Hepatocyte (in vitro differentiated cells): ENCODE results near the gene GRIK4. TPM values are rescaled to one million over a fixed set of nuclear protein-coding genes. Genes with fewer than 3 reads are reported as not detected.
A peak's percentile ranks its signal among the peaks of the same experiment; 100 is the strongest.

Experiments used
- DNase-seq: peaks from one replicate; pipeline ENCODE4 v3.0.0-alpha.2; 2016; ENCODE audit warnings: low spot score
- H2AFZ ChIP-seq: fragments of 200-600 bp; sonication (generic); 2 replicates; pipeline ENCODE4 v1.6.0; 2016; ENCODE audit warnings: antibody characterized with exemption, mild to moderate bottlenecking
- H3K27ac ChIP-seq: fragments of 200-600 bp; sonication (generic); 2 replicates; pipeline ENCODE4 v1.5.1; 2016; ENCODE audit warnings: mild to moderate bottlenecking
- H3K27me3 ChIP-seq: fragments of 200-600 bp; sonication (generic); 2 replicates; pipeline ENCODE4 v1.6.1; 2016
- H3K36me3 ChIP-seq: fragments of 200-600 bp; sonication (generic); replicated peaks from 2 replicates; pipeline ENCODE4 v1.5.1; 2016; ENCODE audit warnings: low read depth; ENCODE audit not compliant: insufficient read depth
- H3K4me1 ChIP-seq: fragments of 200-600 bp; sonication (generic); 2 replicates; pipeline ENCODE4 v1.5.1; 2016; ENCODE audit warnings: mild to moderate bottlenecking, moderate library complexity; ENCODE audit not compliant: insufficient read depth
- H3K4me2 ChIP-seq: fragments of 200-600 bp; sonication (generic); 2 replicates; pipeline ENCODE4 v1.6.0; 2016
- H3K4me3 ChIP-seq: fragments of 200-600 bp; sonication (generic); 2 replicates; pipeline ENCODE4 v1.5.1; 2016; ENCODE audit warnings: mild to moderate bottlenecking
- H3K79me2 ChIP-seq: fragments of 200-600 bp; sonication (generic); 2 replicates; pipeline ENCODE4 v1.6.0; 2017; ENCODE audit warnings: mild to moderate bottlenecking
- H3K9me2 ChIP-seq: fragments of 200-600 bp; sonication (generic); replicated peaks from 2 replicates; pipeline ENCODE4 v1.6.0; 2017; ENCODE audit warnings: mild to moderate bottlenecking; ENCODE audit not compliant: insufficient read depth
- H3K9me3 ChIP-seq: fragments of 200-600 bp; sonication (generic); 2 replicates; pipeline ENCODE4 v1.5.1; 2016; ENCODE audit warnings: low read depth, mild to moderate bottlenecking
- H4K20me1 ChIP-seq: fragments of 200-600 bp; sonication (generic); 2 replicates; pipeline ENCODE4 v1.6.0; 2016; ENCODE audit warnings: mild to moderate bottlenecking; ENCODE audit not compliant: insufficient read depth, poor library complexity, severe bottlenecking
- EZH2 ChIP-seq: fragments of 200-600 bp; sonication (generic); IDR thresholded peaks from 2 replicates; pipeline ENCODE4 v1.6.1; 2016; ENCODE audit warnings: antibody characterized with exemption, mild to moderate bottlenecking, borderline replicate concordance
- EZH2phosphoT487 ChIP-seq: fragments of 200-600 bp; sonication (generic); IDR thresholded peaks from one replicate; pipeline ENCODE4 v1.6.1; 2018; ENCODE audit warnings: antibody characterized with exemption, mild to moderate bottlenecking, low read depth, moderate library complexity; ENCODE audit not compliant: unreplicated experiment, severe bottlenecking
- WGBS: methylation state at CpG from one replicate; pipeline ENCODE4 v1.1.6; 2016; ENCODE audit warnings: low lambda C conversion rate; ENCODE audit errors: missing lambda C conversion rate; 5-methylcytosine and 5-hydroxymethylcytosine counted together
- polyA plus RNA-seq: library from polyadenylated mRNA; unstranded; fragments of >200 nt; fragmentation: Nextera tagmentation; extraction: Ambion mirVana; gene quantifications from 2 replicates; pipeline ENCODE4 v1.2.1, GENCODE V29; 2016
- total RNA-seq: library from RNA; depleted of rRNA; stranded (reverse); fragments of >200 nt; gene quantifications from 2 replicates; pipeline ENCODE4 v1.2.3, GENCODE V29; 2014
- TF ChIP-seq, protein P1 (sequence below): fragments of 200-600 bp; sonication (generic); IDR thresholded peaks from 2 replicates; pipeline ENCODE4 v1.5.1; 2016; ENCODE audit warnings: antibody characterized with exemption, mild to moderate bottlenecking; ENCODE audit not compliant: poor library complexity

The GRIK4 gene
- total and polyA plus RNA-seq, 2 experiments from 2014 or later, result 1.5 to 2.3 TPM

DNA sequence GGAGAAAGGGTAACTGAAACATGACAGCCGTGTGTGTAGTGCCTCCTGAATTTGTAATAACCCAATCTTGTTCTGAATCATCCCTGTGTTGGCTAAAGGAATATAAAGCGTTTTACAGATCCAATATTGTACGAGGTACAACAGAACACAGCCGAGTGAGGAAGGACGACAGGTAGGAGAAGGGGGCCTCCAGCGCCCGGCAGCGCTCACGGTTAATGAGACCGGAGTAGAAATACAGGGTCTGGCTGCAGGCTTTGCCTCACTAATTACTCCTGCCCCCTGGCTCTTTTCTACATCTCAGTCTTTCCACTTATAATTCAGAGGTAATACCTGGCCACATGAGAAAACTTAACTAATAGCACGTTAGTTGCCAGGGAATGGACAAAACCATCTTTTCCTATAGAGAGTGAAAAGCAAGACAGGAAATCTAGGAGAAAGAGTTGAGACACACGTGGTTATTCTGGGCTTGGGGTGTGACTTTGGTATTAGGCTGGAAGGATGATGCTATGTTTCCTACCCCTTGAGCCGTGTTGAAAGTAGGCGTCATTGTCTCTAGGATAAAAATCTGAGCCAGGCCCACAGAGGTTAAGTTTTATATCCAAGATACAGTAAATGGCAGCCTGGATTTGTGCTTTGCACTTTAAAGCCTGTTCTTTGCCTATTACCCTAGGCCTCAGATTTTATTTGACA, 54.1 kb downstream of the GRIK4 start:
- WGBS, result 65% methylated on average over 14 of the region's 14 CpGs
- no peak overlapping the region for H3K4me3 ChIP-seq
- peaks cover 46% of the 10 kb centered on the region for H3K27me3 ChIP-seq
- TF ChIP-seq, protein P1, sequence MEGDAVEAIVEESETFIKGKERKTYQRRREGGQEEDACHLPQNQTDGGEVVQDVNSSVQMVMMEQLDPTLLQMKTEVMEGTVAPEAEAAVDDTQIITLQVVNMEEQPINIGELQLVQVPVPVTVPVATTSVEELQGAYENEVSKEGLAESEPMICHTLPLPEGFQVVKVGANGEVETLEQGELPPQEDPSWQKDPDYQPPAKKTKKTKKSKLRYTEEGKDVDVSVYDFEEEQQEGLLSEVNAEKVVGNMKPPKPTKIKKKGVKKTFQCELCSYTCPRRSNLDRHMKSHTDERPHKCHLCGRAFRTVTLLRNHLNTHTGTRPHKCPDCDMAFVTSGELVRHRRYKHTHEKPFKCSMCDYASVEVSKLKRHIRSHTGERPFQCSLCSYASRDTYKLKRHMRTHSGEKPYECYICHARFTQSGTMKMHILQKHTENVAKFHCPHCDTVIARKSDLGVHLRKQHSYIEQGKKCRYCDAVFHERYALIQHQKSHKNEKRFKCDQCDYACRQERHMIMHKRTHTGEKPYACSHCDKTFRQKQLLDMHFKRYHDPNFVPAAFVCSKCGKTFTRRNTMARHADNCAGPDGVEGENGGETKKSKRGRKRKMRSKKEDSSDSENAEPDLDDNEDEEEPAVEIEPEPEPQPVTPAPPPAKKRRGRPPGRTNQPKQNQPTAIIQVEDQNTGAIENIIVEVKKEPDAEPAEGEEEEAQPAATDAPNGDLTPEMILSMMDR, result no peak
- no peak for TF ChIP-seq EZH2phosphoT487
- TF ChIP-seq EZH2, result no peak
- no peaks in the 10 kb centered on the region for H3K9me3 ChIP-seq
- no peak overlapping the region for H2AFZ ChIP-seq
- H3K9me2 ChIP-seq, result no peaks in the 10 kb centered on the region
- no peak overlapping the region for H3K27ac ChIP-seq
- no peaks in the 10 kb centered on the region for H3K79me2 ChIP-seq
- no peak for DNase-seq
- no peaks in the 10 kb centered on the region for H4K20me1 ChIP-seq
- H3K36me3 ChIP-seq, result no peaks in the 10 kb centered on the region
- peak overlapping the region; percentile 97 for H3K4me2 ChIP-seq
- peaks cover 15% of the 10 kb centered on the region for H3K4me1 ChIP-seq

DNA sequence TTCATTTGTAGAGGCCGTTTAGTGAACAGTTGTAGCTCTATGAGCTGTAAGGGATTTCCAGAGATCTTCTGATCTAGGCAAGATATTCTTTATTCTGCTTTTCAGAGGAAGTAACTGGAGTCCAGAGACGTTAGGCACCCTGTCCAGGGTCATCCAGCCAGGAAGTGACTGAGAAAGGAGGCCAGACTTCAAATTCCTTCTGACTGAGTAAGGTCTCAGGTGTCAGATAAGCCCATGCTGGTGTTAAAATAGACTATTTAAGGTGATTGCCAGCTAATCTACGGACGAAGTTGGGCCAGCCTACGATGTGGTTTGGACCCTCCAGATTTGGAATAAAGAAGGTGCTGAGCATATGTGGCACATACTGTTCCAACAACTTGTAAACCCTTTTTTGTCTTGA, 54.6 kb downstream of the GRIK4 start:
- Histone ChIP-seq H3K9me3 (no peaks in the 10 kb centered on the region), H3K4me3 (no peak overlapping the region), H3K27me3 (peaks cover 46% of the 10 kb centered on the region), H2AFZ (no peak overlapping the region), H3K4me1 (peaks cover 15% of the 10 kb centered on the region), H3K79me2 (no peaks in the 10 kb centered on the region), H3K4me2 (no peak overlapping the region), H3K9me2 (no peaks in the 10 kb centered on the region), H3K27ac (no peak overlapping the region), H3K36me3 (no peaks in the 10 kb centered on the region), H4K20me1 (no peaks in the 10 kb centered on the region)
- DNase-seq, result no peak
- 54% methylated on average over 5 of the region's 5 CpGs for WGBS
- TF ChIP-seq EZH2 (no peak), EZH2phosphoT487 (no peak)
- TF ChIP-seq, protein P1, result no peak

DNA sequence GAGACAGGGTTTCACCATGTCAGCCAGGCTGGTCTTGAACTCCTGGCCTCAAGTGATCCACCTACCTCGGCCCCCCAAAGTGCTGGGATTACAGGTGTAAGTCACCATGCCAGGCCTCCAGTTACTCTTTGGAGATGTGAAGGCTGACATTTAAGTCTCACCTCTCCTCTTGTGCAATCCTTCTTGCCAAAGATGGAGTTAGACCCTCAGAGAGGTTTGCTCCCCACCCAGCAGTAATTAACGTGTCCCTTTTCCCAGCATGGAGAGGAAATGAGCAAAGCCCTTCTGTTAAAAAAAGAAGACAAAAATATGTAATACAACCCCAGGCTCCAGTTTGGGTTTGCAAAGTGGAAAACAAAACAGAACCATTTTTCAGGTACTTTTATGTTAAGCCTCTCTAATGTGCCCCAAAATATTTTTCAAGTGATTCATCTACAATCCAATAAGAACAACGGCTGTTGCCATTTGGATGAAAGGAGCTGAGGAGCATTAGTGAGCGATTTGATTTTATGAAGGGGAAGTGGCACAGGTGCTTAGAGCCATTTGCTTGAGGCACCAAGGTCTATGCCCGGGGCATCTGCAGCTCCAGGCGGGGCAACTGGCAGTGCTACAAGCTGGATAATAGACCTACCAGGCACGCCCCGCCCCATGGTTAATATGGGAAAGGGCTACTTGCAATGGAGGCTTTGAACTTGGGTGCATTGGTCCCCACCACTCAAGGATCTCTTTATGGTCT, 57.2 kb downstream of the GRIK4 start:
- Histone ChIP-seq H3K36me3 (no peaks in the 10 kb centered on the region), H3K9me2 (no peaks in the 10 kb centered on the region), H3K4me3 (no peak overlapping the region), H2AFZ (no peak overlapping the region), H3K9me3 (no peaks in the 10 kb centered on the region), H4K20me1 (no peaks in the 10 kb centered on the region), H3K79me2 (no peaks in the 10 kb centered on the region), H3K4me2 (no peak overlapping the region), H3K4me1 (peaks cover 13% of the 10 kb centered on the region), H3K27me3 (peaks cover 20% of the 10 kb centered on the region), H3K27ac (no peak overlapping the region)
- TF ChIP-seq, protein P1, result no peak
- TF ChIP-seq EZH2phosphoT487, result no peak
- TF ChIP-seq EZH2, result no peak
- no peak for DNase-seq
- WGBS, result 86% methylated on average over 8 of the region's 8 CpGs
